HEK293 (cell line): ENCODE data around the gene DYNLL1.
A peak's percentile ranks its signal among the peaks of the same experiment; 100 is the strongest.

Source experiments
- CTCF ChIA-PET: fragments of 350-600 bp; formaldehyde crosslinking; extraction: SDS; loops from one replicate; lab custom pipeline; 2021; ENCODE audit warnings: antibody characterized with exemption; lab: Yijun Ruan, JAX
- POLR2A ChIA-PET: fragments of 300-600 bp; formaldehyde crosslinking; extraction: SDS; loops from one replicate; lab custom pipeline; 2020; ENCODE audit warnings: antibody characterized with exemption, inconsistent platforms; lab: Yijun Ruan, JAX
- H3K27ac ChIP-seq: fragments of 200-500 bp; sonication (Bioruptor generic); 2 replicates; pipeline ENCODE4 v1.5.1; 2014; ENCODE audit warnings: low read depth, low read length, control low read depth, inconsistent platforms; ENCODE audit errors: extremely low read depth
- H3K36me3 ChIP-seq, 2 experiments: fragments of 200-500 bp in 1 of 2; sonication (Bioruptor generic) in 1 of 2; 1 replicate in 1 of 2; 2 replicates in 1 of 2; pipeline ENCODE4 v1.5.1; 2014 to 2017; ENCODE audit warnings: inconsistent platforms in 2 of 2, low read length in 2 of 2; ENCODE audit not compliant: control insufficient read depth in 2 of 2, insufficient read depth in 1 of 2
- H3K4me1 ChIP-seq: fragments of 200-500 bp; sonication (Bioruptor generic); 2 replicates; pipeline ENCODE4 v1.5.1; 2014; ENCODE audit warnings: mild to moderate bottlenecking, low read length, inconsistent platforms; ENCODE audit not compliant: control insufficient read depth, insufficient read depth
- H3K4me3 ChIP-seq: 2 replicates; pipeline ENCODE4 v1.5.1; 2011; ENCODE audit warnings: low read depth, mild to moderate bottlenecking, control low read depth, low read length, moderate library complexity
- H3K9me3 ChIP-seq: fragments of 200-500 bp; sonication (Bioruptor generic); 2 replicates; pipeline ENCODE4 v1.5.1; 2014; ENCODE audit warnings: low read depth, low read length, inconsistent platforms; ENCODE audit not compliant: control insufficient read depth, insufficient read depth
- GLIS2 ChIP-seq: fragments of 450-650 bp; formaldehyde crosslinking; IDR thresholded peaks from 2 replicates; pipeline ENCODE4 v1.5.1; 2016; ENCODE audit warnings: missing biosample characterization, missing genetic modification characterization
- KLF1 ChIP-seq: fragments of 450-650 bp; formaldehyde crosslinking; IDR thresholded peaks from 2 replicates; pipeline ENCODE4 v1.5.1; 2016; ENCODE audit warnings: missing biosample characterization, missing genetic modification characterization
- KLF17 ChIP-seq: fragments of 450-650 bp; formaldehyde crosslinking; IDR thresholded peaks from 2 replicates; pipeline ENCODE4 v1.5.1; 2016; ENCODE audit warnings: missing biosample characterization, missing genetic modification characterization
- MZF1 ChIP-seq: fragments of 450-650 bp; formaldehyde crosslinking; IDR thresholded peaks from 2 replicates; pipeline ENCODE4 v1.5.1; 2017; ENCODE audit warnings: missing biosample characterization, missing genetic modification characterization, borderline replicate concordance
- OVOL3 ChIP-seq: fragments of 450-650 bp; formaldehyde crosslinking; IDR thresholded peaks from 2 replicates; pipeline ENCODE4 v1.5.1; 2016; ENCODE audit warnings: missing biosample characterization, missing genetic modification characterization
- REST ChIP-seq: fragments of 450-650 bp; formaldehyde crosslinking; IDR thresholded peaks from 2 replicates; pipeline ENCODE4 v1.5.1; 2016; ENCODE audit warnings: missing biosample characterization, missing genetic modification characterization
- ZBTB8A ChIP-seq: fragments of 450-650 bp; formaldehyde crosslinking; IDR thresholded peaks from 2 replicates; pipeline ENCODE4 v1.5.1; 2016; ENCODE audit warnings: missing biosample characterization, missing genetic modification characterization
- ZNF221 ChIP-seq: fragments of 450-650 bp; formaldehyde crosslinking; IDR thresholded peaks from 2 replicates; pipeline ENCODE4 v1.5.1; 2017; ENCODE audit warnings: missing biosample characterization, missing genetic modification characterization, borderline replicate concordance
- ZNF26 ChIP-seq: fragments of 450-650 bp; formaldehyde crosslinking; IDR thresholded peaks from 2 replicates; pipeline ENCODE4 v1.5.1; 2016; ENCODE audit warnings: missing biosample characterization, missing genetic modification characterization
- ZNF292 ChIP-seq: fragments of 450-650 bp; formaldehyde crosslinking; IDR thresholded peaks from 2 replicates; pipeline ENCODE4 v1.5.1; 2016; ENCODE audit warnings: low read depth, missing biosample characterization, missing genetic modification characterization, borderline replicate concordance
- ZNF394 ChIP-seq: fragments of 450-650 bp; formaldehyde crosslinking; IDR thresholded peaks from 2 replicates; pipeline ENCODE4 v1.5.1; 2016; ENCODE audit warnings: missing biosample characterization, missing genetic modification characterization, mild to moderate bottlenecking, moderate library complexity, borderline replicate concordance
- ZNF433 ChIP-seq: fragments of 450-650 bp; formaldehyde crosslinking; IDR thresholded peaks from 2 replicates; pipeline ENCODE4 v1.5.1; 2016; ENCODE audit warnings: missing biosample characterization, missing genetic modification characterization, low read depth
- ZNF558 ChIP-seq: fragments of 450-650 bp; formaldehyde crosslinking; IDR thresholded peaks from 2 replicates; pipeline ENCODE4 v1.5.1; 2016; ENCODE audit warnings: missing biosample characterization, missing genetic modification characterization
- ZNF692 ChIP-seq: fragments of 450-650 bp; formaldehyde crosslinking; IDR thresholded peaks from 2 replicates; pipeline ENCODE4 v1.5.1; 2016; ENCODE audit warnings: missing biosample characterization, missing genetic modification characterization
- ZNF707 ChIP-seq: fragments of 450-650 bp; formaldehyde crosslinking; IDR thresholded peaks from 2 replicates; pipeline ENCODE4 v1.5.1; 2016; ENCODE audit warnings: missing biosample characterization, missing genetic modification characterization
- ZNF791 ChIP-seq: fragments of 450-650 bp; formaldehyde crosslinking; IDR thresholded peaks from 2 replicates; pipeline ENCODE4 v1.5.1; 2016; ENCODE audit warnings: missing biosample characterization, missing genetic modification characterization
- ZNF792 ChIP-seq: fragments of 450-650 bp; formaldehyde crosslinking; IDR thresholded peaks from 2 replicates; pipeline ENCODE4 v1.5.1; 2016; ENCODE audit warnings: missing biosample characterization, missing genetic modification characterization
- ZXDB ChIP-seq: fragments of 450-650 bp; formaldehyde crosslinking; IDR thresholded peaks from 2 replicates; pipeline ENCODE4 v1.5.1; 2016; ENCODE audit warnings: missing biosample characterization, missing genetic modification characterization
- TF ChIP-seq, protein P1 (sequence below): fragments of 450-650 bp; formaldehyde crosslinking; conservative IDR thresholded peaks from 2 replicates; pipeline ENCODE4 v1.5.1; 2016; ENCODE audit warnings: low read depth, missing biosample characterization, missing genetic modification characterization
- TF ChIP-seq, protein P2 (sequence below): fragments of 450-650 bp; formaldehyde crosslinking; IDR thresholded peaks from 2 replicates; pipeline ENCODE4 v1.5.1; 2017; ENCODE audit warnings: missing biosample characterization, missing genetic modification characterization
- TF ChIP-seq, protein P3 (sequence below): fragments of 450-650 bp; formaldehyde crosslinking; IDR thresholded peaks from 2 replicates; pipeline ENCODE4 v1.5.1; 2017; ENCODE audit warnings: missing biosample characterization, mild to moderate bottlenecking, missing genetic modification characterization, moderate library complexity

Gene DYNLL1

DNA sequence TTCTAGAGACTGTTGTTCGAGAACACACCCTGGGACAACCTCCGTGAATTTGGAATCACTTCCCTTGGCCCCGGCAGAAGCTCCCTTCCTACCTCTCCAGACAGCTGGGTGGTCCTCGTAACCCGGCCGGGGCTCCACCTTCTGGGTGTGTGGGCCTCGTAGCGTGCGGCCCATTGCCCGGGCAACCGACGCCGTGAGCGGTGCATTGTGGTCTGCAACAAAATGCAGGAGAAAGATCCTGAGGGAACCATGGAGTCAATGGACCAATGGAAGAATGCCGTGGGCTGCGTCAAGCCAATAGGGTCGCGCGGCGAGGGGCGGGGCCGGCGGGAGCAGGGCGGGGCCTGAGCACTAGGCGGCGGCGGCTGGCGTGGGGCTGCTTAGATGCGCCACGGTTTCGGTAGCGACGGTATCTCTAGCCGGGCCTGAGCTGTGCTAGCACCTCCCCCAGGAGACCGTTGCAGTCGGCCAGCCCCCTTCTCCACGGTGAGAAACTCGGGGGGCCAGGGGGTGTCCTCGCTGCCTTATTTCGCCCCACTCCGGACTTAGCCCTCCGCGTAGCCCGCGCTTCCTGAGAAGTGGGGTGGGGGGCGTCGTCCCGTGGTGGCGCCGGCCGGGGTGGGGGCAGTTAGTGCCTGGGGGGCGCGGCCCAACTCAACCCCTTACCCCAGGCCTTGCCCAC is at the start of gene DYNLL1:
Gene DYNLL1, plus strand, starts transcription at position 383 of the 682 bp plus-strand sequence. CDS start 309 bp downstream, outside the sequence.
- Histone ChIP-seq H3K9me3 (no peaks in the 10 kb centered on the region), H3K4me1 (peaks cover 3% of the 10 kb centered on the region; the same call in 1 of the 2 replicates), H3K4me3 (peak within 1 kb of the TSS; percentile 83), H3K27ac (peak within 1 kb of the TSS; percentile 66; the same call in 1 of the 2 replicates), H3K36me3 (peaks cover 0 to 34% of the 10 kb centered on the region in 2 experiments)
- ChIA-PET CTCF (interaction anchor here (0.5 to 1.2 kb wide), 3 partner anchors 29 to 56 kb away, joined by 3 to 5 read pairs (median 3); no protein-coding TSS in a partner anchor), POLR2A (interaction anchor here (0.6 to 3.0 kb wide), 25 partner anchors 9 to 295 kb away, joined by 3 to 38 read pairs (median 7); partner anchors contain the start of genes COQ5, POP5, RPLP0 and SIRT4)
- TF ChIP-seq OVOL3 (no peak), ZNF394 (tag by site-specific recombination) (peak; percentile 76), ZXDB (no peak; the same call in 1 of the 2 replicates), ZNF26 (no peak), MZF1 (tag by site-specific recombination) (no peak), REST (tag by site-specific recombination) (no peak), ZNF791 (no peak), ZNF707 (tag by site-specific recombination) (no peak), ZNF221 (tag by site-specific recombination) (no peak), ZNF692 (0 out of 2 replicates have a peak, but pooled peaks have one; percentile 24), ZNF433 (tag by site-specific recombination) (no peak), GLIS2 (tag by site-specific recombination) (peak; percentile 85), ZNF558 (tag by site-specific recombination) (no peak), ZBTB8A (tag by site-specific recombination) (no peak; the same call in 1 of the 2 replicates), KLF1 (tag by site-specific recombination) (peak; percentile 92), ZNF792 (tag by site-specific recombination) (no peak), KLF17 (tag by site-specific recombination) (no peak), ZNF292 (tag by site-specific recombination) (no peak)
- TF ChIP-seq, protein P1, sequence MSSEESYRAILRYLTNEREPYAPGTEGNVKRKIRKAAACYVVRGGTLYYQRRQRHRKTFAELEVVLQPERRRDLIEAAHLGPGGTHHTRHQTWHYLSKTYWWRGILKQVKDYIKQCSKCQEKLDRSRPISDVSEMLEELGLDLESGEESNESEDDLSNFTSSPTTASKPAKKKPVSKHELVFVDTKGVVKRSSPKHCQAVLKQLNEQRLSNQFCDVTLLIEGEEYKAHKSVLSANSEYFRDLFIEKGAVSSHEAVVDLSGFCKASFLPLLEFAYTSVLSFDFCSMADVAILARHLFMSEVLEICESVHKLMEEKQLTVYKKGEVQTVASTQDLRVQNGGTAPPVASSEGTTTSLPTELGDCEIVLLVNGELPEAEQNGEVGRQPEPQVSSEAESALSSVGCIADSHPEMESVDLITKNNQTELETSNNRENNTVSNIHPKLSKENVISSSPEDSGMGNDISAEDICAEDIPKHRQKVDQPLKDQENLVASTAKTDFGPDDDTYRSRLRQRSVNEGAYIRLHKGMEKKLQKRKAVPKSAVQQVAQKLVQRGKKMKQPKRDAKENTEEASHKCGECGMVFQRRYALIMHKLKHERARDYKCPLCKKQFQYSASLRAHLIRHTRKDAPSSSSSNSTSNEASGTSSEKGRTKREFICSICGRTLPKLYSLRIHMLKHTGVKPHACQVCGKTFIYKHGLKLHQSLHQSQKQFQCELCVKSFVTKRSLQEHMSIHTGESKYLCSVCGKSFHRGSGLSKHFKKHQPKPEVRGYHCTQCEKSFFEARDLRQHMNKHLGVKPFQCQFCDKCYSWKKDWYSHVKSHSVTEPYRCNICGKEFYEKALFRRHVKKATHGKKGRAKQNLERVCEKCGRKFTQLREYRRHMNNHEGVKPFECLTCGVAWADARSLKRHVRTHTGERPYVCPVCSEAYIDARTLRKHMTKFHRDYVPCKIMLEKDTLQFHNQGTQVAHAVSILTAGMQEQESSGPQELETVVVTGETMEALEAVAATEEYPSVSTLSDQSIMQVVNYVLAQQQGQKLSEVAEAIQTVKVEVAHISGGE = peak; percentile 14; the same call in 1 of the 2 replicates
- TF ChIP-seq, protein P2, sequence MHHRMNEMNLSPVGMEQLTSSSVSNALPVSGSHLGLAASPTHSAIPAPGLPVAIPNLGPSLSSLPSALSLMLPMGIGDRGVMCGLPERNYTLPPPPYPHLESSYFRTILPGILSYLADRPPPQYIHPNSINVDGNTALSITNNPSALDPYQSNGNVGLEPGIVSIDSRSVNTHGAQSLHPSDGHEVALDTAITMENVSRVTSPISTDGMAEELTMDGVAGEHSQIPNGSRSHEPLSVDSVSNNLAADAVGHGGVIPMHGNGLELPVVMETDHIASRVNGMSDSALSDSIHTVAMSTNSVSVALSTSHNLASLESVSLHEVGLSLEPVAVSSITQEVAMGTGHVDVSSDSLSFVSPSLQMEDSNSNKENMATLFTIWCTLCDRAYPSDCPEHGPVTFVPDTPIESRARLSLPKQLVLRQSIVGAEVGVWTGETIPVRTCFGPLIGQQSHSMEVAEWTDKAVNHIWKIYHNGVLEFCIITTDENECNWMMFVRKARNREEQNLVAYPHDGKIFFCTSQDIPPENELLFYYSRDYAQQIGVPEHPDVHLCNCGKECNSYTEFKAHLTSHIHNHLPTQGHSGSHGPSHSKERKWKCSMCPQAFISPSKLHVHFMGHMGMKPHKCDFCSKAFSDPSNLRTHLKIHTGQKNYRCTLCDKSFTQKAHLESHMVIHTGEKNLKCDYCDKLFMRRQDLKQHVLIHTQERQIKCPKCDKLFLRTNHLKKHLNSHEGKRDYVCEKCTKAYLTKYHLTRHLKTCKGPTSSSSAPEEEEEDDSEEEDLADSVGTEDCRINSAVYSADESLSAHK (tag by site-specific recombination) = no peak; the same call in 1 of the 2 replicates
- TF ChIP-seq, protein P3, sequence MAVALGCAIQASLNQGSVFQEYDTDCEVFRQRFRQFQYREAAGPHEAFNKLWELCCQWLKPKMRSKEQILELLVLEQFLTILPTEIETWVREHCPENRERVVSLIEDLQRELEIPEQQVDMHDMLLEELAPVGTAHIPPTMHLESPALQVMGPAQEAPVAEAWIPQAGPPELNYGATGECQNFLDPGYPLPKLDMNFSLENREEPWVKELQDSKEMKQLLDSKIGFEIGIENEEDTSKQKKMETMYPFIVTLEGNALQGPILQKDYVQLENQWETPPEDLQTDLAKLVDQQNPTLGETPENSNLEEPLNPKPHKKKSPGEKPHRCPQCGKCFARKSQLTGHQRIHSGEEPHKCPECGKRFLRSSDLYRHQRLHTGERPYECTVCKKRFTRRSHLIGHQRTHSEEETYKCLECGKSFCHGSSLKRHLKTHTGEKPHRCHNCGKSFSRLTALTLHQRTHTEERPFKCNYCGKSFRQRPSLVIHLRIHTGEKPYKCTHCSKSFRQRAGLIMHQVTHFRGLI (tag by site-specific recombination) = no peak
